ENCODE measurements around the gene EPN1.

Gene EPN1

GRCh38 chr19:55683449-55684261 is 8.6 kb downstream of the EPN1 start:
- Histone ChIP-seq H3K27me3 (no peaks in the 10 kb centered on the region), H3K27ac (no peak overlapping the region), H3K4me1 (ENCODE audit: control insufficient read depth in 1 of 2, insufficient read depth in 1 of 2, low read depth in 1 of 2, low read length in 1 of 2) (no peaks in the 10 kb centered on the region), H3K9me3 (no peaks in the 10 kb centered on the region), H3K4me3 (ENCODE audit: low read depth in 1 of 2, low read length in 1 of 2) (no peak overlapping the region), H3K36me3 (peaks cover 98% of the 10 kb centered on the region)
- TF ChIP-seq CTCF (IDR thresholded peaks at IDR 0.05): no peak

GRCh38 chr19:55684946-55685681 is 10.1 kb downstream of the EPN1 start:
- no peaks in the 10 kb centered on the region for H3K27me3 ChIP-seq
- peaks cover 98% of the 10 kb centered on the region for H3K36me3 ChIP-seq
- H3K9me3 ChIP-seq: no peaks in the 10 kb centered on the region
- no peak overlapping the region for H3K27ac ChIP-seq
- no peak for TF ChIP-seq CTCF (IDR thresholded peaks at IDR 0.05)
- no peaks in the 10 kb centered on the region for H3K4me1 ChIP-seq (ENCODE audit: control insufficient read depth in 1 of 2, insufficient read depth in 1 of 2, low read depth in 1 of 2, low read length in 1 of 2)
- H3K4me3 ChIP-seq (ENCODE audit: low read depth in 1 of 2, low read length in 1 of 2): no peak overlapping the region

GRCh38 chr19:55685776-55686175 is 10.8 kb downstream of the EPN1 start:
- no peak for TF ChIP-seq CTCF (IDR thresholded peaks at IDR 0.05)
- no peak overlapping the region for H3K4me3 ChIP-seq (ENCODE audit: low read depth in 1 of 2, low read length in 1 of 2)
- no peak overlapping the region for H3K27ac ChIP-seq
- H3K4me1 ChIP-seq (ENCODE audit: control insufficient read depth in 1 of 2, insufficient read depth in 1 of 2, low read depth in 1 of 2, low read length in 1 of 2): no peaks in the 10 kb centered on the region
- H3K9me3 ChIP-seq: no peaks in the 10 kb centered on the region
- no peaks in the 10 kb centered on the region for H3K27me3 ChIP-seq
- peaks cover 98% of the 10 kb centered on the region for H3K36me3 ChIP-seq

GRCh38 chr19:55686311-55687050 is 11.5 kb downstream of the EPN1 start:
- Histone ChIP-seq H3K9me3 (no peaks in the 10 kb centered on the region), H3K4me3 (ENCODE audit: low read depth in 1 of 2, low read length in 1 of 2) (no peak overlapping the region), H3K27me3 (no peaks in the 10 kb centered on the region), H3K4me1 (ENCODE audit: control insufficient read depth in 1 of 2, insufficient read depth in 1 of 2, low read depth in 1 of 2, low read length in 1 of 2) (no peaks in the 10 kb centered on the region), H3K36me3 (peaks cover 98% of the 10 kb centered on the region), H3K27ac (no peak overlapping the region)
- no peak for TF ChIP-seq CTCF (IDR thresholded peaks at IDR 0.05)

DNA sequence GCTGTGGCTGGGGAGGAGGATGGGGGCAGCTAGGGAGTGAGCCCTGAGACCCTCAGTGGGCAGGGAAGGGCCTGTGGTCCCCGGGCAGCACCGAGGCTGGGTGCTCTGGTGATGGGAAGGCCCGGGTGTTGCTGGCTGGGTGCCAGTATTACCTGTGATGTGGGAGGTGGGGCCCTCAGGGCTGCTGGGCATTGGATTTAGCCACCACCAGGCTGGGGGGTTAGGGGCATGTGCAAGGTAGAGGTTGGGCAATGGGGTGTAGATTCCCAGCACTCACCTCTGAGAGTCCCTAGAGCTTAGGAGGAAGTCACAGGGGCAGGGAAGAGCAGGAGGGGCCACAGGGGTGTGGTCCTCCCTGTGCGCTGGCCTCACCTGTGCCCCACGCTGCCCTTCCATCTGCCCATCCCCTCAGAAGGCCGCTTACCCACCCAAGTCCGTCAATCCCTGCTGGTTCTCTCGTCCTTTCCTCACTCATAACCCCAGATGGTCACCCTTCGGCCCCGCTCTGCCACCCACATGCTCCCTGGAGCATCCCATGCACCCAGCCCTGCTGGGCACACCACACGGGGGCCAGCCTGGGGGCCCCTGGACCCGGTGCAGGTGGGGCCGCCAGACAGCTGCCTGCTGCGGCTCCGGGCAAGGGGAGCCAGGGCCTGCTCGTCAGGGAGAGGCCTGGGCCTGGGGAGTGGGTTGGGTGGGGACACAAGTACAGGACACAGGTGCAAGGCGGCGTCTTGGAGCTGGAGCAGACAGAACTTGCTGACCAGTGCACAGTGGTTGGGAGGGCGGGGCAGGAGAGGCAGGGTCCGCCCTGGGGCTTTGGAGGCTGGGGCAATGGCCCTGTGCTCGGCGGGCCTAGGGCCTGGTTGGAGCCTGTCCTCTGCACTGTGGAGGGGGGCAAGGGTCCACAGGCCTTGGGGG is 12.5 kb downstream of the EPN1 start:
- Histone ChIP-seq H3K36me3 (peaks cover 100% of the 10 kb centered on the region), H3K27me3 (no peaks in the 10 kb centered on the region), H3K4me1 (ENCODE audit: control insufficient read depth in 1 of 2, insufficient read depth in 1 of 2, low read depth in 1 of 2, low read length in 1 of 2) (no peaks in the 10 kb centered on the region), H3K9me3 (no peaks in the 10 kb centered on the region), H3K27ac (no peak overlapping the region), H3K4me3 (ENCODE audit: low read depth in 1 of 2, low read length in 1 of 2) (no peak overlapping the region)
- TF ChIP-seq CTCF (IDR thresholded peaks at IDR 0.05): no peak

All from neutrophil (primary cell).